NCI-H1930 (cell line): ENCODE results near the gene GPR25.
"Not testable (repeated sequence)": the region's sequence is repeated elsewhere in the genome, so short reads cannot be mapped to it uniquely, and the experiment has no call there.

ENCODE experiments used
- DNase-seq, 2 experiments: peaks; one replicate each; lab custom pipeline; 2025; lab: John Stamatoyannopoulos, UW

The GPR25 gene

DNA sequence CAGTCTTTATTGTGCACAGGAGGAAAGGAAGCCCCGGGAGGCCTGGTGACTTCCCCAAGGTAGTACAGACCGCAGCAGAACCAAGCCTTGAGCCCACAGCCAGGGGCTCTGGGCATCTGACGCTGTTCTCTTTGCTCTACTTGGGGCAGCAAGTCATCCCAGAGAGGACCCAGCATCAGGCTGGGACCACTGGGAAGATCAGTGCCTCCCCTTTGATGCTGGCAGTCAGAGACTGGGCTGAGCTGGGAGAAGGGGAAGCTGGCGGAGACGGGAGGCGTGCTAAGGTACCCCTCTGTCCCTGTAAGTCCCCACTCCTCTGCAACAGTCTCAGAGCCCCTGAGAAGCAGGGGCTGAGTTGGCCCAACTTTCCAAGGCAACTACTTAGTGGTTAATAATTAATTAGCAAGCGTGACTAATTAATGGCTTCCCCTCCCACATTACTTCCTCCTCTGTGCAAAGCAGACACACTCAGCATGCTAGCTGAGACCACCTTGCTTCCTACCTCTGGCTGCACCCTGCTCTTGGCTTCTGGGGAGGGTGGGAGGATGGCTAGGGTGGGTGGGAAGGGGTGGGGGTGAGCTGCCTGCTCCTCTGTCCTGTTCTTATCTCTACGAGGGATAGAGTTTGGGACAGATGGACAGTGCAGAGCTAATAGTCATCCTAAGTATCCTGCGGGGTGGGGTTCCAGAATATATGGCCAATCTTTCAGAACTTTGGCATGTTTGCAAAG, 23.2 kb downstream of the GPR25 start:
- no peak for DNase-seq

DNA sequence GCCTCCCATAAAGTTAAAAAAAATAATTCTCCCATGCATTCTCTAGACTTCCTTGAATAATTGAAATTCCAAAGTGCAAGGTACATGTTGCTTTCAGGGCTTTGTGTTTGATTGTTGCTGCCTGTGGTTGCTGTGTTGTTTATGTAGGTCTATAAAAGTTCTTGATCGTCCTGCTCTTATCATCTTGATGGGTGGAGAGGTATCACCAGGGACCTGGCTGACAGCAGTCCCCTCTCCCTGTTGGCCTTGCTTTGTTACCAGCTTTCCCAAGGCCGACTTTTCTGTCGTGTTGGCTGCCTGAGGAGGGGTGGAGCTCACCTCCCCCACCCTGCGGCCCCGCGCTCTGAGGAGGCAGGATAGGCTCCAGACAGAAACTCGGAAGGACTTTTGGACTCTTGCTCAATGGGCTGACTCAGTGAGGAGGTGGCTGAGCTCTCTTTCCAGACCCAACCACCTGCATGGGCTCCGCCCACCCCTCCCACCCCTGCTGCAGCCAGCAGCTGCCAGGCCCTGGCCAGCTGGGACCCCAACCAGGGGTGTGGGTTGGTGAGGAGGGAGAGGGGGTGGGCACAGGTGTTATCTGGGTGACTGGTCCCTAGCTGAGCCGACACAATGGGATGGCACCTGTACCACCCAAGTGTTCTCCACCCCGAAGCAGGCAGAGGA, 23.9 kb downstream of the GPR25 start:
- no peak for DNase-seq

DNA sequence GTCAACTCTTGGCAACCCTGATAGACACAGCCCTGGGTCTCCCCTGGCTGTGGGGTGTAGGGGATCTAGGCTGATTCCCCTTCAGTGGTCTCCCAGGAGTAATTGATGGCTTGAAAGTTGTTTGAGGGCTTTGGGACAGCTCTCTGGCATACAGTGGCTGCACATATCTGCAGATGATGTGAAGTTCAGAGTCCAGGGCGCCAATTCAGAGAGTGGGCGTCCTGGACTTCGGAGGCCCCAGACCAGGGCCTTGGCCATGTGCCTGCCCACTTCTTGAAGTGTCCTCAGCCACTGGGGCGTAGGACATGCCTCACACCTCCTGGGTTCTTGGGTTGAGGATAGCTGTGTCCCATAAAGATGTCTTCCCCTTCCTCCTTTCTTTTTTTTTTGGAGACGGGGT, 24.5 kb downstream of the GPR25 start:
- no peak for DNase-seq

DNA sequence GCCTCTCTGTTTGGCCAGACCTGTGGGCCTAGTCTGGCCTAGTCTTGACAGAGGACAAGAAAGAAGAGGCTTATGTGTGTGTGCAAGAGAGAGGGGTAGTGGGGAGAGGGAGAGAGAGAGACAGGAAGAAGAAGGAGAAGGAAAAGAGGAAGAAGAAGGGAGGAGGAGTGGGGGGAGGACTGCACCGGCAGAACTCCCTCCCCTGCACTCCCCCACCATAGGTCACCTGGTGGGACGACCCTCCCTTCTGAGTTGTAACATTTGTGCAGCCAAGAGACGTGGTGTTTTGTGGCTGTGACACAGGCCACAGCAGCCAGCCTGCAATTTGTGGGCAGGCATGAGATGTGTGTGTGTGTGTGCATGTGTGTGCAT, 26.2 kb downstream of the GPR25 start:
- DNase-seq, result no peak

DNA sequence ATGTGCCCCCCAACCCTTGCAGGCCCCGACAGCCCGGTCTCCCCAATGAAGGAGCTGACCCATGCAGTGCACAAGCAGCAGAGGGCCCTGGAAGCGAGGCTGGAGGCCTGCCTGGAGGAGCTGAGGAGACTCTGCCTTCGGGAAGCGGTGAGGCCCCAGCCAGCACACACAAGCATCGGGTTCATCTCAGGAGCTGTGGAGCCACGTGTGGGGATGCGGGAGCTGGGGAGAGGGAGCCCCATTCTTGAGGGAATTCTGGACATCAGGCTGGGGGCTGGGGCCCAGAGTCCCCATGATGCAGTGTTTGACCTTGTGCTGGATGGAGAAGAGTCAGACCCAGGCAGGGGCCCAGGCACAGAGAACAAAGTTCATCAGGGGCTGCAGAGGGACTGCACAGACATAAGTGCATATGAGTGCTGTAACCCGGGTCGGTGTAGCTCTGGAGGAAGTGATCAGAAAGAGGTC, 26.7 kb downstream of the GPR25 start:
- DNase-seq, result no peak

DNA sequence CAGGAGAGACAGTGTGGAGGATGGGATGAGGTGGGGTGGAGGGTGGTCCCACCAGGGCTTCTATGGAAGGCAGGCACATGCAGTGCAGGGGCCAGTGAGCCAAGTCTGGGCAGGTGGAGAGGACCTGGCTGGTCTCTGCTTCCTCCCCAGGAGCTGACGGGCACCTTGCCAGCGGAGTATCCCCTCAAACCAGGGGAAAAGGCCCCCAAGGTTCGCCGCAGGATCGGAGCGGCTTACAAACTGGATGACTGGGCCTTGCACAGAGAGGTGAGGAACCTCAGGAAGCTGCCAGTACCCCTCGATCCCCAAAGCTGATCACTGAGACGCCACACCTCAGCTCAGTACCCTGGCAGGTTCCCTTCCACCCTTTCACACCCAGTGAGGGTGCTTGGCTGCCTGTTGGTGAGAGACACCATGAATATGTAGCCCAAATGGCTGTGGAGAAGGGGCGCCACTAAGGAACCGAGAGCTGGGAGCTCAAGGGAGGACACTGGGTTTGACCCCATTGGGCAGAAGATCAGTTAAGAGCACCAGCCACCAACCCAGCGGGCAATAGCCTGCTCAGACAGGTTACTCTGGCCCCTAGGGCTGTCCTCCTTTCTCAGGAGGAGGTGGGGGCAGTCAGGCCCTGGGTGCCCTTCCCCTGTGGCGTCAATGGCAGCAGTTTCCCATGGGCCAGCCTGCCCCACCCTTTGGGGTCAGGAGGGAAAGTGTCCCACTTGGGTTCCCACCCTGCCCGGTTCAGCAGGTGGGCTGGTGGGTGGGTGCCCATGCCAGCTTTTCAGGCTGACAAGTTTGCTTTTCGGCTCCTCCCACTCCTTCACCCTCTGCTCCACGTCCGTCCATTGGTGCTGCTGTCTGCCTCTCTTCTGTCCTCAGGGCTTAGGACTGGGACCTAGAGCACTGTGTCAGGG, 27.4 kb downstream of the GPR25 start:
- DNase-seq, result no peak

DNA sequence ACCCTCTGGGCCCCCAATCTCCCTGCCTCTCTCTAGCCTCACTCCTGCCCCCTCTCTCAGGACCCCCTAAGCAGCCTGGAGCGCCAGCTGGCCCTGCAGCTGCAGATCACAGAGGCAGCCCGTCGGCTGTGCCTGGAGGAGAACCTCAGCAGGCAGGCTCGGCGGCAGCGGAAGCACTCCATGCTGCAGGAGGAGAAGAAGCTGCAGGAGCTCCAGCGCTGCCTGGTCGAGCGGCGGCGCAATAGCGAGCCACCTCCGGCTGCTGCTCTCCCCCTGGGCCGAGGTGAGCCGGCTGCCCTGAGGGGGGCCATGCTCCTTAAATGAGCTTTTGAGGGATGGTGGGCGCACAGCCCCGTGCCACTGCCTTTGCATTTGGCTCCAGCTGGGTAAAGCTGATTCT, 28.1 kb downstream of the GPR25 start:
- DNase-seq, result no peak

DNA sequence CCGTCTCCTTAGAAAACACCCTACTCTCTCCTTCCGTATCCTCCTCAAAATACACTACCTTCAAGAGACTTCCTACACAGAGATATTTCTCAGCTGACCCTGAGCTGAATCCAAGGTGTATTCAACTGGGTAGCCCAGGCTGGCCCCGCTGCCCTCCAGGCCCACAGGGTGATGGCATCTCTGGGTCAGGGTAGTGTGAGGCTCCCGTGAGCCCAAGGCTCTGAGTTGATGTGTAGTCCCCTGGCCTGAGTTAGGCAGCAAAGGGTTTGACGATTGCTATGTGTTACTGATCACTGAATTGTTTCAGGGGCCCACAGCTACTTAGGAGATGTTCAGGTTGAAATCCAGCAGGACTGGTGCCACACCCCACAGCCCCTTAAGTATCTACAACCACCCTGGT, 28.6 kb downstream of the GPR25 start:
- DNase-seq, result no peak

DNA sequence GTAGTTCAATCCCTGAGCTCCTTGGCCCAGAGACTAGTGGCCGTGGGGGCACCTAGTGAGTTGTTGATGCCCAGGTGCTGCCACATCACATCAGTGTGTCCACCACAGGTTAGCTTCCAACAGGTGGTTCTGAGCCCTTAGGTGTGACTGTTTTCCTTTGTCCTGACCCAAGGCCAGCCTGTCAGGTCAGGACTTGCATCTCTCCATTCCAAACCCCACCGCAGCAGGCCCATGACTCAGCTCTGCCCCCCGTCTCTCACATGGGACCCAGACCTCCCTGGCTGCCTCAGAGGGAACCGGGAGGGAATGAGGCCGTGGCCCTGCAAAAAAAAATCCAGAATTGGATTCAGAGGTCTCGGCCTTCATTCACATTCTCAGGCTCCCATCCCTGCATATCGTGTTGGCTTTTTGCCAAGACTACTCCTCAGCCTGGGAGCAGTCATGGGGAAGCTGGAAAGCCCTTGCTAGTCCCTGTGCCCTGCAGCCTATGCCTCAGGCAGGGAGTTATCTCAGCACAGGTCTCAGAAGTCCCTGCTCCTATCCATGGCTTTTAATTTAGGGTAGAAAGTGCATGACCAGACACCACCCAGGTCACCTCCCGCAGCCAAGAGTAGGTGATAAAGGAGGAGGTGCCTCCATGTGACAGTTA, 29.1 kb downstream of the GPR25 start:
- no peak for DNase-seq

DNA sequence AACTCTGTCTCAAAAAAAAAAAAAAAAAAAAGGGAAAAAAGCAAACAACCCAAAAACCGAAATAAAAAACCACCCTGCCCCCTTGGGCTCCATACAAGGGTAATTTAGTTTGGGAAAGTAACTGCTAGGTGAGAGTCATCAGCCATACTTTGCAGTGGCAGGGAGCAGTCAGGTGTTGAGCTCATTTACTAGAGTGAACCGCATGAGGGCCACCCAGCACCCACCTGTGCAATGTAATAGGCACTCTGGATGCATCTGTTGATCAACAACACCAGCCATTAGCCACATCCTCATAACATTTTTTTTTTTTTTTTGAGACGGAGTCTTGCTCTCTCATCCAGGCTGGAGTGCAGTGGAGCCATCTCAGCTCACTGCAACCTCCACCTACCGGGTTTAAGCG, 31.0 kb downstream of the GPR25 start:
- DNase-seq, result no peak

DNA sequence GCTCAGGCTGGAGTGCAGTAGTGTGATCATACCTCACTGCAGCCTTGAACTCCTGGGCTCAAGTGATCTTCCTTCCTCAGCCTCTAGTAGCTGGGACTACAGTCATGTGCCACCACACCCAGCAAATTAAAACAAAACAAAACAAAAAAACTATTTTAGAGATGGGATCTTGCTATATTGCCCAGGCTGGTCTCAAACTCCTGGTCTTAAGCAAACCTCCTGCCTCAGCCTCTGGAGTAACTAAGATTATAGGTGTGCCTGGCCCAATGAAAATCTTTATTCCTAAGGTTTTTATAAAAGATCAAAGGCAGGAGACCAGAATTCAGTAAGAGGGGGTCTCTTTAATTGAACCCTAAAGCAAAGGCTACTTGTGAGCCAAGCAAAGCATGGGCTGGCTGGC, 32.0 kb downstream of the GPR25 start:
- DNase-seq, result no peak

DNA sequence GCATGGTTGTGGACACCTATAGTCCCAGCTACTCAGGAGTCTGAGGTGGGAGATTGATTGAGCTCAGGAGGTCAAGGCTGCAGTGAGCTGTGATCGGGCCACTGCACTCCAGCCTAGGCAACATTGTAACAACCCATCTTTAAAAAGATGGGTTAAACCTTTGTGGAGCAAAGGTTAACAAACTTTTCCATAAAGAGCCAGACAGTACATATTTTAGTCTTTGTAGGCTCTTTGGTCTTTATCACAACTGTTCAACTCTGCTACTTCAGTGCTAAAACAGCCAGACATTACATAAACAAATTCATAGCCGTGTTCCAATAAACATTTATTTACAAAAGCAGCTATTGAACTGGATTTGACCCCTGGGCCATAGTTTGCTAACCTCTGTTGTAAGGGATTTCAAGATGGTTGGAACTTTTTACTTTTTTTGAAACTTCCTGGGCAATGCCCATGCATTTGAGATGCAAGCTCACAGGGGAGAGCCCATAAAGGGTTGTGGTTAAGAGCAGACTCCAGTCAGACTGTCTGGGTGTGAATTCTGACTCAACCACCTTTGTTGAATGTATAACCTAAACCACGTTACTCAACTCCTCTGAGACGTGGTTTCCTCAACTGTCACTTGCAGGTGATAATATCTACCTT, 32.8 kb downstream of the GPR25 start:
- DNase-seq, result no peak

DNA sequence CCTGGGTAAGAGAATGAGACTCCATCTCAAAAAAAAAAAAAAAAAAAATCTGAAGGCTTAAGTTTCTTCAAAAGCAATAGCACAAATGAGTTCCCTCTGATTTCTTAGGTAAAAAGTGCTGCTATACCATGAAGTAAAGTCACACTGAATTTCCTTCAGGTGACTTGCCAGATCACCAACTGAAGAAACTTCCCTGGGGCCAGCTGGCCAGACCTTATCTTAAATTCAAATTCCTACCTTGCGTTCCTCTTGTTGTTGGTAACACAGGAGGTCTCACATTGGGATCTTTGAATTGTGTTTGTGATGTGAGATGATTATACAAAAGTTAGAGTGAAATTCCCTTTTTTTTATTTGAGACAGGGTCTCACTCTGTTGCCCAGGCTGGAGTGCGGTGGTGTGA, 33.7 kb downstream of the GPR25 start:
- DNase-seq, result no peak

DNA sequence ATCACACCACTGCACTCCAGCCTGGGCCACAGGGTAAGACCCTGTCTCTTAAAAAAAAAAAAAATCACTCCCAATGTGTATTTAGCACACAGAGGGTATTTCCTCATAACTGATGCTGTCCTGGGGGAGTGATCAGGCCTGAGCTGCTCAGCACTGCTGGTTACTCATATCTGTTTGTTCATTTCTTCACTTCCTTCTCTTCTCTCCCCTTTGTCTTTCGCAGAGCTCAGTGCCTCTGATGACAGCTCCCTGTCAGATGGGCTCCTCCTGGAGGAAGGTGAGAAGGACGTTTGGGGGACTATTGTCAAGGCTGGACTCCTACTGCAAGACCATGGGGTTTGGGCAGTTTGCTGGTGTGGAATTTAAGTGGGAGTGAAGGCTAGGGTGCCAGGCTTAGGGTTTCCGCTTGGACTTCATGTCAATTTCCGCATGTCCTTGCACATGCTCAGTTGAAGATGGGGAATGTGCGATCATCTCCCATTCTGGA, 34.9 kb downstream of the GPR25 start:
- DNase-seq, result no peak

DNA sequence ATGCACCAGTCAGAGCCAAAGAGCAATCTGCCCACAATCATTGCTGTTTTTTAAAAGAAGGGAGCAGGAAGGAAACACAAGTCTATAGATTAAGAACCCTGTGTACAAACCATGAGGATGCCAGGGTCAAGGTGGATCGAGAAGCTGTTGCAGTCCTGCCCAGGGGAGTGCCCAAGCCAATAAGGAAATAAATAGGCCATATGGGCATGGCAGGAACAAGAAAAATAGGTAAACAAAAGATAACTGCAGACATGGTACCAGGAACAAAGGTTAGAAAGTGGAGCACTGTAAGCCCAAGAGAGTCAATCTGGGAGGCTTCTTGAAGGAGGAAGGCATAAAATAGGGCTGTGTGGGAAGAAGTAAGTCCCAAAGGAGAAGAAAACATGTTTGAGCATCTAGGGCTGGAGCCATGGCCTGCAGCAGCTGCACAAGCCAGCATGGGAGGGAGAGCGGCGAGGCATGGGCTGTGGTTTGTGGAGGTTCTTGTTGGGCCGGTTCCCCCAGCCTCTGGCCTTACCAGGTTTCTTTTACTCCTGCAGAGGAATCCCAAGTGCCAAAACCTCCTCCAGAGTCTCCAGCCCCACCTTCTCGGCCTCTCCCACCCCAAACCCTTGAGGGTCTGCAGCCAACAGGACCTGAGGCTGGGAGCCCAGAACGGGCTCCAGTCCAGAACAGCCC, 35.5 kb downstream of the GPR25 start:
- no peak for DNase-seq

DNA sequence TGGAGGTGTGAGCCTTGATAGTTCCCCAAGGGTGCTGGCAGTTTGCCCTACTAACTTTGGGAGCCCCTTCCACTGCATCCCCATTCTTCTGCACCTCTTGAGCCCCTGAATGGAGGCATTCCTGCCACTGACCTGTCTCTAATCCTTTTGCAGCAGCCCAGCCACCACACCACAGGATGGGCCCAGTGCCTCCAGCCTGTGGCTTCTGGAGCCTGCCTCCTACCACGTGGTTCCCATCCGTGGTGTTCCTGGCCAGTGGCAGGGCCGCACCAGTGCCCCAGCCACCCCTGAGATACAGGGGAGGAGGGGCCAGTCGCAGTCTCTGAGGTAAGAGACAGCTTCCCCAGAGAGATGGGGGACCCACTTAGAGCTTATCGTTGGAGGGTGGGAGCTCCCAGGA, 36.3 kb downstream of the GPR25 start:
- no peak for DNase-seq

DNA sequence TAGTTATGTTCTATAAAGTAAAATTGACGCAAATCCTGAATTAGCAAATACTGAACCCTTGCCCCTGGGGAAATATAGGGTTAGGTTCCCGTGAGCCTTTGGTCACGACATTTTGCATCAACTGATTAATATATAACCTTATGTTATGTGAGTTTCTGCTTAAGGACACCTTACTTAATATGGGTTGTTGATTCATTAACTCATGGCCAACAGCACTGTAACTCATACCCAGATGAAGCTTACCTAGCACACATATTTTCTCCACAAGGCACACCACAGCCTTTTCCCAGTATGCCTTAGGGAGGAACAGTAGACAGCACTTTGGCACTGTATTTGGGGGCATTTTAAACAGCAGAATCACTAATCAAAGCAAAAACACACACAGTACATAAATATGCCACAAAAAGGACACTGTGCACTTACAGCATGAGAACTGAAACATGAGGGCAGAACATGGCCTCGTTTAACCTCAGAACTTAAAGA, 37.0 kb downstream of the GPR25 start:
- no peak for DNase-seq

DNA sequence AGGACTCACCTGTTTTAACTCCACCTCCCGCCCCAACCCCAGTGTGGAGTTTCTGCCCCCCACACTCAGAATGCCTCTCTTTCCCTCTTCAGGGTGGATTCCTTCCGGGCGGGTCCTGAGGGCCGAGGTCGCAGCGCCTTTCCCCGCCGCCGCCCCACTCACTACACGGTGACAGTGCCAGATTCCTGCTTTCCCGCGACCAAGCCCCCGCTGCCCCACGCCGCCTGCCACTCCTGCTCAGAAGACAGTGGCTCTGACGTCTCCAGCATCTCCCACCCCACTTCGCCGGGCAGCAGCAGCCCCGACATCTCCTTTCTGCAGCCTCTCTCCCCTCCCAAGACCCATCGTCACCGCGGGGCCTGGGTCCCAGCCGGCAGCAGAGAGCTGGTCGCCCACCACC, 38.6 kb downstream of the GPR25 start:
- no peak for DNase-seq

DNA sequence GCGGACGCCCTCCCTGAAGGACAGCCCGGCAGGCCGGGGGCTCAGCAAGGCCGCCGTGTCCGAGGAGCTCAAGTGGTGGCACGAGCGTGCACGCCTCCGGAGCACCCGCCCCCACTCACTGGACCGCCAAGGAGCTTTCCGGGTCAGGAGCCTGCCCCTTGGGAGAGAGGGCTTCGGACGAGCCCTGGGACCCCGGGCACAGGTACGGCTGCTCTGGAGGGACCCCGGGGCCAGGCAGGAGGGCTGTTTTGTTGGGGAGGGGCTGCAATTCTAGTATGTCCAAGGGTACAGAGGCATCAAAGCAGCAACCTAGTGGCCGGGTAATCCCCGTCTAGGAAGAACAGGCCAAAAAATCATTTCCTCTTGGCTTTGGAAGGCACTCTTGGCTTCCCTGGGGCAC, 39.2 kb downstream of the GPR25 start:
- DNase-seq, result not testable (repeated sequence)

DNA sequence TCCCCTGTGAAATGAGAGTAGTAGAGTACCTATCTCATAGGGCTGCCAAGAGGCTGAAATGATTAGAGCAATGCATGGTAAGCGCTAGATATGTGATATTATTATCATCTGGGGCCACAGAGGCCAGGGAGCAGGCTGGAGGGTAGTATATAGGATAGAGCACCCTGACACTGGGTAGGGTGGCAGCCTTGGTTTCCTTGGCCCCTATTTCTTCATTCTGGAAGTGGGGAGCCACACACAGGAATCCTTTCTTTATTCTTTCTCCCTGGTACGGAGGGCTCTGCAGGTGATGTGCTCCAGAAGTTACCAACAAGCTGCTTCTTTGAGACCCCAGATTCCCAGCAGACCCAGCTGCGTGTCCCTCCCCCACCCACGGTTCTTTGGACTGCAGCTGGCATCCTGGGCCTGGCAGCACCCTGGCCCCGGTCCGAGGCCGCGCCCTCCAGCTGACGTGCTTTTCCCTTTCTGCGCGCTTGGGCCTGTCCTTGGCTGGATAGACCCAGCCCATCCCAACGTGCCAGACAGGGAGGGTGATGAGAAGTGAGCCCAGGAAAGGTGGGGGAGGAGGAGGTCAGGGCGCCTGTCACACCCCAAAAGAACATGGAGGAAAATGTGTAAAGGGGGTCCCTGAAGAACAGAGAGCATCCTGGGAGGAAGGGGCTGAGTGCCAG, 40.1 kb downstream of the GPR25 start:
- no peak for DNase-seq
